Esophagus muscularis mucosa (tissue), 4 donors: ENCODE data around the gene DENND6B.

Experiments used
- EP300 ChIP-seq: sonication (generic); formaldehyde crosslinking; IDR thresholded peaks from one replicate; pipeline ENCODE4 v1.6.1; 2017; ENCODE audit warnings: antibody characterized with exemption
- POLR2A ChIP-seq: fragments of 450-650 bp; IDR thresholded peaks from one replicate; pipeline ENCODE4 v1.6.1; 2017; ENCODE audit warnings: antibody characterized with exemption, moderate library complexity, mild to moderate bottlenecking, low read depth
- POLR2AphosphoS5 ChIP-seq, 2 donors: sonication (generic); formaldehyde crosslinking; IDR thresholded peaks; one replicate each; pipeline ENCODE4 v1.6.1; 2017; ENCODE audit warnings: antibody characterized with exemption in 2 of 2
- TF ChIP-seq, protein P1 (sequence below), 3 experiments: fragments of 200-600 bp in 2 of 3; fragments of 450-650 bp in 1 of 3; sonication (generic) in 2 of 3; IDR thresholded peaks; one replicate each; pipeline ENCODE4 v1.5.1; 2017 to 2019; ENCODE audit warnings: antibody characterized with exemption in 3 of 3, mild to moderate bottlenecking in 2 of 3, moderate library complexity in 1 of 3

DNA sequence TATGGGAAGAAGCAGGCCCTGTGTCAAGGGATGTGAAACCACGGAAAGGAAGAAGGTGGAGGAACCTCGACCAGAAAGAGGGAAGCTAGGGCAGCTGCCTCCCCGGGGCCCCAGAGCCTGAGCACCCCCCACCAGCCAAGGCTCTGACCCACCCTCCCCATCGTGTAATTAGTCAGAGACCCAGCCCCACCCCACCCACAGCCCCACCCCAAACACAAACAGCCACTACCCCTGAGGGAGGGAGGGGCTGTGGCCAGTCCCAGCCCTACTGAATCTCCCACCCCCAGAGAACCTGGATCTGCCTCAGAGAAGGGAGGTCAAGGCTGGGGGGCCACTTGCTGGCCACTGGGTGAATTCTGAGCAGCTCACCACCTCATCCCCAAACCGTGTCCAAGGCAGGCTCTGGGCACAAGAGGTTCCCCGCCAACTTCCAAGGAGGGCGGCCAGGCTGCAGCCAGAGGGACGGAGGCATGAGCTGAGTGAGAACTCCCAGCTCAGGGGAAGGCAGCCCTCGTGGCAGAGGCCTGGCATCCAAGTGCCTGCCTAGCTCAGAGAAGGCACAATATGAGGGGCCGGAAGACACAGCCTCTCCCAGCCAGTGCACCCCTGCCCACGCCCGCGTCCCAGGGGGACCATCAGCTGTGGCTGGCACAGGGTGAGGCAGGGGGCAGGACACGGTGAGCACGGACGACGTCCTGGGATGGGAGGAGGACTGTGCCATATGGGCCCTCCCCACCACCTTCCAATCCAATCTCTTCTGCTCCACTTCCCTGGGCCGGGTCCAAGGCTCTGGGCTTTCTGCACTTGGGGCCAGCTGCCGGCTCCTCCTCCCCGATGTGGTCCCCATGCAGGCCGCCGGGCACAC is 22.1 kb downstream of the DENND6B start:
- TF ChIP-seq, protein P1, sequence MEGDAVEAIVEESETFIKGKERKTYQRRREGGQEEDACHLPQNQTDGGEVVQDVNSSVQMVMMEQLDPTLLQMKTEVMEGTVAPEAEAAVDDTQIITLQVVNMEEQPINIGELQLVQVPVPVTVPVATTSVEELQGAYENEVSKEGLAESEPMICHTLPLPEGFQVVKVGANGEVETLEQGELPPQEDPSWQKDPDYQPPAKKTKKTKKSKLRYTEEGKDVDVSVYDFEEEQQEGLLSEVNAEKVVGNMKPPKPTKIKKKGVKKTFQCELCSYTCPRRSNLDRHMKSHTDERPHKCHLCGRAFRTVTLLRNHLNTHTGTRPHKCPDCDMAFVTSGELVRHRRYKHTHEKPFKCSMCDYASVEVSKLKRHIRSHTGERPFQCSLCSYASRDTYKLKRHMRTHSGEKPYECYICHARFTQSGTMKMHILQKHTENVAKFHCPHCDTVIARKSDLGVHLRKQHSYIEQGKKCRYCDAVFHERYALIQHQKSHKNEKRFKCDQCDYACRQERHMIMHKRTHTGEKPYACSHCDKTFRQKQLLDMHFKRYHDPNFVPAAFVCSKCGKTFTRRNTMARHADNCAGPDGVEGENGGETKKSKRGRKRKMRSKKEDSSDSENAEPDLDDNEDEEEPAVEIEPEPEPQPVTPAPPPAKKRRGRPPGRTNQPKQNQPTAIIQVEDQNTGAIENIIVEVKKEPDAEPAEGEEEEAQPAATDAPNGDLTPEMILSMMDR (IDR thresholded peaks at IDR 0.05) = no peak
- no peak for TF ChIP-seq POLR2A
- TF ChIP-seq EP300 = no peak
- no peak for TF ChIP-seq POLR2AphosphoS5 (IDR thresholded peaks at IDR 0.05)
